Stimulated activated CD8-positive, alpha-beta memory T cell treated with anti-CD3 and anti-CD28 coated beads, Interleukin-15, amount 100 ng/mL, for 4 hours (primary cell): Measurements from ENCODE around the gene OR52E8.

ENCODE experiments used
- DNase-seq, 2 donors: peaks; one replicate each; pipeline ENCODE4 v3.0.0-alpha.2; 2020; ENCODE audit warnings: low read depth in 2 of 2

OR52E8 gene

DNA sequence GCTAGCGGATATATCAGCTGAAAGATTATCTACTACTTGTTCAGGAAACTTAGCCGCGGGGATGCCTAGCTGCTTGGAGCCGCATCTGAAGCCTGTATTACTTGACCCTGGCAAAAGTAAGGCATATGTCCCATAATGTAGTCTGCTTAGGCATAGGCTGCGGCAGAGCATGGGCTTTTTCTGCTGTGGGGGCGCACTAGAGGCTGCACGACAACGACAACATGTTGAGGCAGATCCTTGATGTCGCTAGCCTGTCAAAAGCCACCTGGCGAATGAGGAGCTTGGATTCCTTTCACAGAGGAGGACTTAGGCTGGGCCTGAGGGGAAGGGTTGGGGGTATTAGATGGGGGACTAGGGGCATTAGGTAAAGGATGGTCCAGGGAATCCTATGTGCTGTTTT is 49.9 kb downstream of the OR52E8 start:
- no peak for DNase-seq
